ENCODE measurements around the gene C2CD2.
"Not testable (repeated sequence)": the region's sequence is repeated elsewhere in the genome, so short reads cannot be mapped to it uniquely, and the experiment has no call there.

The C2CD2 gene

DNA sequence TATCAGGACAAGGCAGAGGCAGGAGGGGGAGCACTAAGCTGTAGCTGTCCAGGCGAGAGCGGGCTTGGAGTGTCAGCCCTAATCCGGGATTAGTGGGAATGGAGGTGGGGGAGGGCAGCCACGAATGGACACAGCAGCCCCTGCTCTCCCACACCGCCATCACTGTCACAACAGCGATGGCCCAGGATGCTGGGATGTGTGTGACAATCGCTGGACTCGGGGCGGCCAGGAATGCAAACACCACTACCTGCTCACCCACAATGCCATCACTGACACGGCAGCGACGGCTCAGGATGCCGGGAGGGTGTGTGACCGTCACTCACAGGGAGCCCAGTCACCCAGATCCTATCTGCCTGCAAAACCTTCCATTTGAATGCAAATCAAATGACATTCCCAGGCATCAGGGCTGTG is 2.9 kb downstream of the C2CD2 start:
- TF ChIP-seq, protein P1, sequence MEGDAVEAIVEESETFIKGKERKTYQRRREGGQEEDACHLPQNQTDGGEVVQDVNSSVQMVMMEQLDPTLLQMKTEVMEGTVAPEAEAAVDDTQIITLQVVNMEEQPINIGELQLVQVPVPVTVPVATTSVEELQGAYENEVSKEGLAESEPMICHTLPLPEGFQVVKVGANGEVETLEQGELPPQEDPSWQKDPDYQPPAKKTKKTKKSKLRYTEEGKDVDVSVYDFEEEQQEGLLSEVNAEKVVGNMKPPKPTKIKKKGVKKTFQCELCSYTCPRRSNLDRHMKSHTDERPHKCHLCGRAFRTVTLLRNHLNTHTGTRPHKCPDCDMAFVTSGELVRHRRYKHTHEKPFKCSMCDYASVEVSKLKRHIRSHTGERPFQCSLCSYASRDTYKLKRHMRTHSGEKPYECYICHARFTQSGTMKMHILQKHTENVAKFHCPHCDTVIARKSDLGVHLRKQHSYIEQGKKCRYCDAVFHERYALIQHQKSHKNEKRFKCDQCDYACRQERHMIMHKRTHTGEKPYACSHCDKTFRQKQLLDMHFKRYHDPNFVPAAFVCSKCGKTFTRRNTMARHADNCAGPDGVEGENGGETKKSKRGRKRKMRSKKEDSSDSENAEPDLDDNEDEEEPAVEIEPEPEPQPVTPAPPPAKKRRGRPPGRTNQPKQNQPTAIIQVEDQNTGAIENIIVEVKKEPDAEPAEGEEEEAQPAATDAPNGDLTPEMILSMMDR (IDR thresholded peaks at IDR 0.05; ENCODE audit: low read depth, low read length): no peak
- H3K4me3 ChIP-seq (ENCODE audit: low read depth, low read length): no peak overlapping the region

DNA sequence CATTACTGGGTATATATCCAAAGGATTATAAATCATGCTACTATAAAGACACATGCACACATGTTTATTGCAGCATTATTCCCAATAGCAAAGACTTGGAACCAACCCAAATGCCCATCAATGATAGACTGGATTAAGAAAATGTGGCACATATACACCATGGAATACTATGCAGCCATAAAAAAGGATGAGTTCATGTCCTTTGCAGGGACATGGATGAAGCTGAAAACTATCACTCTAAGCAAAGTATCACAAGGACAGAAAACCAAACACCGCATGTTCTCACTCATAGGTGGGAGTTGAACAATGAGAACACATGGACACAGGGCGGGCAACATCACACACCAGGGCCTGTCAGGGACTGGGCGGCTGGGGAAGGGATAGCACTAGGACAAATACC is 4.2 kb downstream of the C2CD2 start:
- H3K4me3 ChIP-seq (ENCODE audit: low read depth, low read length): not testable (repeated sequence)

DNA sequence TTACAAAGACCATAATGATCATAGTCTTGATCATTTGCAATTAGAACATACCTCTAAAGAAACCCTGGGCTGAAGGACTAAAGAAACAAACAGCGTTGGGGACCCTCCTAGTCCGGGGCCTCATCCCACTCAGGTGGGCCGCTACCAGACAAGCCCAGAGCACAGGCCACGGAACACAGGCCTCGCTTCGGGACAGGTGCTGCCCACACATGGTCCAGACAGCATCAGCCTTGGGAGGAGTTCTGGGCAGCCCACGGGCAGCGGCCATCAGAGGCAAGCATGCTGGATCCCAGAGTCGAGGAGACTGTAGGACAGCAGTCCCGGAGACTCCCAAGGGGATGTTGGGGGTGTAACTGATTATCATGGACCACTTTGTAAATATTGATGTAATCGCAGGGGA is 4.9 kb downstream of the C2CD2 start:
- TF ChIP-seq, protein P1 (IDR thresholded peaks at IDR 0.05; ENCODE audit: low read depth, low read length): no peak
- no peak overlapping the region for H3K4me3 ChIP-seq (ENCODE audit: low read depth, low read length)

DNA sequence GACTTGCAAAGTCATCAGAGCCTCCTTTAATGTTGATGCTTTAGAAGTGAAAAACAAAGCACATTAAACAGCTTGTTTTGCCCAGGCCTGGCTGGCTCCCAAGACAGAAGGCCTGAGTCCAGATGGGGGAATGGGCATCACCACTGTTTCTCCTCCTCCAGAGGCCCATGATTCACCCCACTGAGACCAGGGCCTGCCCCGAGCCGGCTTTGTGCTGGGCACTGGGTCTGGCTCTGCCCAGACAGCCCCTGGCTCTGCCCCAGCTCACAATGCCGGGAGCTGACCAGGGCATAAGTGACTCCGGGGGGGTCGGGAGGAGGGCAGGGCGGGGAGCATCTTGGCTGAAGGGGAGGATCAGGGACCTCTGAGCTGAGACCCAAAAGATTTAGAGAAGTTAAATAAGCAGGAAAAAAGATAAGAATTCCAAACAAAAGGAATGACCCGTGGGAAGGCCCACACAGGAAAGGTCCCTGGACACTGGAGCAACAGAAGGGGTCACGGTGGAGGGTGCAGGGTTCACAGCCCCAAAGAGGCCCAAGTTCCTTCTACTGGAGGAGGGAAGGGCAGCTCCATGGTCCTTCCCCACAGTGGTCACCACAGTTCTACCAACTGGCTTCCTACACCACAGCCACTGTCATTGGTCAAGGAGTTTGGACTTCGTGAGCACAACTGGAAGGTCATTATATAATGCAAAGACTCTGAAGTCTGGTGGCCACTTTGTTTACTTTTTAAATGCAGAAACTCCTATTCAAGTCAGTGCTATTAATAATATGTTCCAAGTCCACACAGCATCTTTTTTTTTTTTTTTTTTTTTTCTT is 5.5 kb downstream of the C2CD2 start:
- H3K4me3 ChIP-seq (ENCODE audit: low read depth, low read length): no peak overlapping the region
- TF ChIP-seq, protein P1 (IDR thresholded peaks at IDR 0.05; ENCODE audit: low read depth, low read length): no peak

DNA sequence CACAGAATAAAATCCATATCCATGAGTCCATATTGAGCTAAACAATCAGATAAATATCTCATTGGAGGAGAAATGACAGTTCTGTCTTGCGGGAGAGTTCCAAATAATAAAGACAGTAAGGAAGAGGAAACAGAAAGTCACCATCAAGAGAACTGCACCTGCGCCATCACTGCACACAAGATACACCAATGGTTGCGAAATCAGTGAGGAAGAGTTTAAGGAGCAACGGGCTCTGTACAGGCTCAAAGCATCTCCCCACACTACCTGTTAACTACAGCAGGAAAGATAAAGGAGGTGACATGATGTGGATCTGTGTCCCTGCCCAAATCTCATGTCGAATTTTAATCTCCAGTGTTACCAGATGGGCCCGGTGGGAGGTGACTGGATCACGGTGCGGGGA is 7.8 kb downstream of the C2CD2 start:
- TF ChIP-seq, protein P1 (IDR thresholded peaks at IDR 0.05; ENCODE audit: low read depth, low read length): no peak
- H3K4me3 ChIP-seq (ENCODE audit: low read depth, low read length): no peak overlapping the region

DNA sequence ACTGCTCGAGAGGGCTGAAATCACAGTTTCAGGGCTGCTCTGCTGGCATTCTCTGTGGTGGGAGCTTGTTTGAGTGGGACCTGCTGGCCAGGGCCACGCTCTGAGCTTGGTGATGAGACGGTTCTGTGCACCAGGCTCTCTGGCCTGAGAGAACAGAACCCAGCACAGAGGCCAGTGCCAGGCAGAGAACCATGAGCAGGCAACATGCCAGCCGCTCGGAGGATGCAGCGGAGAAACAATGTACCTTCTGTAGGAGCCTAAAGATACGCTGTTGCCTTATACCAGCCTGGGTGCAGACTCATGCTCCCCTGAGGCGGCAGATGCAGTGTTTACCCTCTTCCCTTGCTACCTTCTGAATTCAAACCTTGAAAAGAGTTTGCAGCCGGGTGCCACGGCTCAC is 10.0 kb downstream of the C2CD2 start:
- TF ChIP-seq, protein P1 (IDR thresholded peaks at IDR 0.05; ENCODE audit: low read depth, low read length): no peak
- no peak overlapping the region for H3K4me3 ChIP-seq (ENCODE audit: low read depth, low read length)

DNA sequence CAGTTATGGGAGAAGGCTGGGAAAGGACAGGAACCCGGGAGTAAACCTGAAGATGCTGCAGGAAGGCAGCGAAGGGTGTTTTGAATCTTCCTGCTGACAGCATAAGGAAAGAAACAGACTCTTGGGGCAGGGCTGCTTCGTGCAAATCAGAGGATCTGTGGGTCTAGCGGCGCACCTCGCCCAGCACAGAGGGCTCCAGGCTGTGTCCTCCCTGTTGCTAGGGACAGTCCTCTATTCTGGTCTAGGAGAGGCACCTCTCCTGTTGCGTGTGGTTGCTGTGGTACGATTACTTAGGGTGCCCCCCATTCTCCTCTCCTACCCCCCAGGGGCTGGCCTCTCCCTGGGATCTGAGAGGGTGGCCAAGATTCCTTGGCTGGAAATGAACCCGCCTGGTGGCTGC is 11.4 kb downstream of the C2CD2 start:
- no peak overlapping the region for H3K4me3 ChIP-seq (ENCODE audit: low read depth, low read length)
- TF ChIP-seq, protein P1 (IDR thresholded peaks at IDR 0.05; ENCODE audit: low read depth, low read length): no peak

DNA sequence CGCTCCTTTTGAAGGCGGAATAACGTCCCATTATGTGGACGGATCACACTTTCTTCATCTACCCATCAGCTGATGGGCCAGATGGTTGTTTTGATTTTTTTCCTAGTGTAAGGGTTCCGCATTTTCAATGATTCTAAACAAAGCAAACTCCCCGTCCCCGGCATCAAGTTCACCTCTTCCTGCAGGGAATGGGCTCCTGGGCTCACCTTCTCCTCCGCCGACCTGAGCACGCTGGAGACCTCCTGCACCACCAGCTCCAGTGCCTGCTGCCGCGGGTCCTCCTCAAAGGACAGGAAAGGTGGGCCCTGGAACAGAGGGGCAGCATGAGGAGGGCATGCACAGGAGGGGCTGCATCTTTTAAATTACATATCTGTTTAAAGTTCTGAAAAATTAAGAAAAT is 11.9 kb downstream of the C2CD2 start:
- TF ChIP-seq, protein P1 (IDR thresholded peaks at IDR 0.05; ENCODE audit: low read depth, low read length): no peak

More for the DNA sequence above, 11.9 kb downstream of the C2CD2 start:
- H3K4me3 ChIP-seq (ENCODE audit: low read depth, low read length): no peak overlapping the region

Data from WI38 (cell line).